Fibroblast of pulmonary artery (primary cell): ENCODE measurements around the gene CCDC32.

Experiments used
- DNase-seq: peaks from one replicate; pipeline ENCODE4 v3.0.0-alpha.2; 2010; ENCODE audit warnings: low read depth
- H3K4me3 ChIP-seq: replicated peaks from 2 replicates; pipeline ENCODE4 v1.5.1; 2011; ENCODE audit warnings: low read depth, mild to moderate bottlenecking, control low read depth, low read length, moderate library complexity
- CTCF ChIP-seq: IDR thresholded peaks from 2 replicates; pipeline ENCODE4 v1.5.1; 2011; ENCODE audit warnings: mild to moderate bottlenecking, control low read depth, low read length, inconsistent platforms; ENCODE audit errors: missing control alignments

CCDC32 gene

DNA sequence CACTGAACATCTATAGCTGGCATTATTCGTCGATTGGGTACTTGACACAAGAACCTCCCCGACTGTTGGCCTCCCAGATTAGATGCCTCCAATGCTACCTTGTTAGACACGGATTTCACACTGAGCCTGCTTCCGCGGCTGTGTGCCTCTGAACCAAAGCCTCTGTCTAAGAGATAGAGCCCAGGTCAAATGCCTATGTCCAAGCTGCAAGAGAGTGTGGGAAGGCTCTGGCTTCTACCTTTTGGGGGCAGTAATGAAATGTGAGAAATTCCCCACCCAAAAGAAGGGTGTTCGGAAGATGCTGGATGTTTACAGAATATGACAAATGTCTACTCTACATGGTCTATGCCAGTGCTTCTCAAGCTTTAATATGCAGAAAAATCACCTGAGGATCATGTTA, 2.3 kb upstream of the CCDC32 start:
- peak; percentile 37 for TF ChIP-seq CTCF
- no peak overlapping the region for H3K4me3 ChIP-seq
- DNase-seq = peak; percentile 24

DNA sequence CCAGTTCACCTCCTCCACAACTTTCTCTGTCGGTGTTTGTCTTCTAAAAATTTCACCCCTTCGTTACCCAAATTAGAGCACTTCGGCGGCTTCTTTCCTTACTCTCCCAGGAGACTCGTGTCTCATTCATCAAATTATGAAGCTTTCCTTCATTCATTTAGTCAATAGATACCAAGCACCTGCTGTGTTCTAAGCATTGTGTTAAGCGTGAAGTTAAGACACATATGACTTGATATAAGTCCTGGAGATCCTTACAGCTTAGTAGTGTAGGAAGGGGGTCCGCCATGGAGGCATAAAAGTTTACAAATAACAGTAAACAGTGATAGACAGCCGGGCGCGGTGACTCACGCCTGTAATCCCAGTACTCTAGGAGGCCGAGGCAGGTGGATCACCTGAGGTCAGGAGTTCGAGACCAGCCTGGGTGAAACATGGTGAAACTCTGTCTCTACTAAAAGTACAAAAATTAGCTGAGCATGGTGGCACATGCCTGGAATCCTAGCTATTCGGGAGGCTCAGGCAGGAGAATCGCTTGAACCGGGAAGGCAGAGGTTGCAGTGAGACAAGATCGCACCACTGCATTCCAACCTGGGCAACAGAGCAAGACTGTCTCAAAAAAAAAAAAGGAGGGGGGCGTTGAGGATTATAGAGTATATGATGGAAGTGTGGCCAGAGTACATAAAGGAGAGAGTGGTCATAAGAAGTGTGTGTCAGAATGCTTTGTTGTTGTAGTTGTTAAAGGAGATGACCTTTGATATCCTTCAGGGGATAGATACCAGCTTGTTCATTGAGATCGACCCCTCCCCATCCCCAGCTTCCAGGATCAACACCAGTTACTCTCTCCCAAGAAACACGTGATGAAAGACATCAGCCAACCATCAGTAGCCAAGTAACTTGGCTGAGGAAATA, 744 bp upstream of the CCDC32 start:
- no peak for DNase-seq
- no peak for TF ChIP-seq CTCF
- peak overlapping the region; percentile 97 for H3K4me3 ChIP-seq

DNA sequence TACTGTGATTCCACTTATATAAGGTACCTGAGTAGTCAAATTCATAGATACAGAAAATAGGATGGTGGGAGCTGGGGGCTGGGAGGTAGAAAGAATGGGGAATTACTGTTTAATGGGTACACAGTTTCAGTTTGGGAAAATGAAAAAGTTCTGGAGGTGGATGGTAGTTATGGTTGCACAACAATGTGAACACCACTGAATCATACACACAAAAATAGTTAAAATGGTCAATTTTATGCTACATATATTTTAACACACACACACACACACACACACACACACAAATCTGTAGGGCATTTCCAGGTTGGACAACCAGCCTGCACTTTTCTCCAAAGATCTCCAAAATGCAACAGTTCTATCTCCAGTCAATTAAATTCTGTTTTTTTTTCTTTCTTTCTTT, 1.4 kb downstream of the CCDC32 start:
- H3K4me3 ChIP-seq = no peak overlapping the region
- TF ChIP-seq CTCF = no peak
- DNase-seq = no peak

DNA sequence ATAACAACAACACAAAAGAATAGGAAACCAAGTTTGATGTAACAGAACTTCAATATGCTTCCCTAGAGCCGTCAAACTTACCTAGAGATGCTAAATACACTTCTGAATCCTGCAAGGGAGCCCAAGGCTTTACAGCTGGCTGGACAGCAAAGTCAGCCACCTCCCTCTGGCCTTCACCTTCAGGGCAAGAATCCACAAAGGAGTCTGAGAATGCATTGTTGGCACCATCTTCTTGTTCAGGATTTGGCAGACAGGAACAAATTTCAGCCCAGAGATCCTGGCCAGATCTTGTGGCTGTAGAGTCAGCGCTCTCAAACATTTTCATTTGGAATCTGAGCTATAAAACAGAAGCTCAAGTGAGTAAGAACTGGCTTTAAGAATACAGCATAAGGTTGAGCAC, 2.2 kb downstream of the CCDC32 start:
- no peak for DNase-seq
- no peak overlapping the region for H3K4me3 ChIP-seq
- TF ChIP-seq CTCF = no peak

DNA sequence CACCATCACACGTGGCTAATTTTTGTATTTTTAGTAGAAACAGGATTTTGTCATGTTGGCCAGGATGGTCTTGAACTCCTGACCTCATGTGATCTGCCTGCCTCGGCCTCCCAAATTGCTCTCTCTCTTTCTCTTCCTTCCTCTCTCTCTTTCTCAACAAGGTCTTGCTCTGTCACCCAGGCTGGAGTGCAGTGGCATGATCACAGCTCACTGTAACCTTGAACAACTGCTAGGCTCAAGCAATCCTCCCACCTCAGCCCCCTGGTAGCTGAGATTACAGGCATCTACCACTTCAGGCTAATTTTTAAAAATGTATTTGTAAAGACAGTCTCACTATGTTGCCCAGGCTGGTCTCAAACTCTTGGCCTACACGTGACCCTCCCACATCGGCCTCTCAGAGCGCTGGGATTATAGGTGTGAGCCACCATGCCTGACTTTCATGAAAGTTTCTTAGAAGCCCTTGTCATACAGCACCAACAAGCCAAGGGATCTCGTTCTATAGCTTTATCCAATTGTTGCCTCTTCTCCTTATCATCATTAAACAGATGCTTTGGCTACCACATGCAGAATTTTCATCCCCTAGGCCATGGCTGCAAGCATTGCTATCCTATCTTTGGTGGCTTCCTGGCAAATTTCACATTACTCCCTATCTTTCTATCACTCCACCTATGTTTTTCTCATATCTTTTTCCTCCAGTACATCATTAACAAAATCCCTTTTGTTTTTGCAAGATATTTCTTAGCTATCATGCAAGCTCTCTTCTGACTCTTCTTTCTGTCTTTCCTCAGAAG, 5.7 kb downstream of the CCDC32 start:
- no peak for DNase-seq
- no peak overlapping the region for H3K4me3 ChIP-seq
- TF ChIP-seq CTCF = no peak

DNA sequence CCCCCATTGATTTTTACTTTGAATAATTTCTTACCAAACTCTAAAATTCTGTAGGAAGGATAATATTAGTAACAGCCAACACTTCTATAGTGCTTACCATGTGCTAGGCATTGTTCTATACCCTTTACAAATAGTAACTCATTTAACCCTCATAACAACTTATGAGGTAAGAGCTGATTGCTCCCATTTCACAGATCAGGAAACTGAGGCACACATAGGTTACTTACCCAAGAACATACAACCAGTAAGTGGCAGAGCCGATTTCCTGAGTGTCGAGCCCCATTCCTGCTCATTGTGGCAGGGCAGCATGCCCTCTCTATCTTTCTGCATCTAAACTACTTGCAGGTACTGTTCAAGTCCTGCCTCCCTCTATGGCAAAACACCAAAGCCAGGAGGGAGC, 9.0 kb downstream of the CCDC32 start:
- no peak overlapping the region for H3K4me3 ChIP-seq
- DNase-seq = no peak
- no peak for TF ChIP-seq CTCF
